Left ventricle myocardium superior (tissue), 1 donor: ENCODE results near the gene ARID1A. TPM values are rescaled to one million over a fixed set of nuclear protein-coding genes. Genes with fewer than 3 reads are reported as not detected.
"Not testable (repeated sequence)": the region's sequence is repeated elsewhere in the genome, so short reads cannot be mapped to it uniquely, and the experiment has no call there.

ENCODE experiments used
- ATAC-seq: fragments of 200-7000 bp; cut with Tn5 transposase; one replicate; pipeline ENCODE4 v1.9.1; 2020; ENCODE audit warnings: mild to moderate bottlenecking, moderate library complexity
- DNase-seq: peaks from one replicate; pipeline ENCODE4 v3.0.0-alpha.2; 2020
- intact Hi-C: fragments of 100-400 bp; cut with micrococcal nuclease; formaldehyde crosslinking; loops from one replicate; pipeline ENCODE4 v1.11.0; 2022
- total RNA-seq: library from RNA; stranded (reverse); fragmentation: NEBNext Ultra II Directional; extraction: Animal tissue kit (Norgen Biotek cat#: 25700); gene quantifications from one replicate; pipeline ENCODE4 v1.2.1, GENCODE V29; 2021
- donor health status: DM: no; HTN: yes; CAD: no; lungs with severe emphysema.

The ARID1A gene
- total RNA-seq, 1 donor from 2014 or later: 31.4 TPM

GRCh38 chr1:26723013-26723991 lies 27.5 kb downstream of the ARID1A start:
- peak; percentile 95 for ATAC-seq
- intact Hi-C loops: no loop called here
- peak; percentile 81 for DNase-seq

- intact Hi-C loops: no loop called here
- peak; percentile 39 for ATAC-seq
- no peak for DNase-seq
These were observed 28.3 kb downstream of the ARID1A start for GRCh38 chr1:26724118-26724517.

GRCh38 chr1:26724926-26725325 lies 29.1 kb downstream of the ARID1A start:
- DNase-seq (no peak), ATAC-seq (no peak)
- intact Hi-C loops: no loop called here

GRCh38 chr1:26725904-26726303 lies 30.1 kb downstream of the ARID1A start:
- ATAC-seq, intact Hi-C loops: not testable (repeated sequence)

GRCh38 chr1:26726784-26727183 lies 31.0 kb downstream of the ARID1A start:
- ATAC-seq: no peak

More at GRCh38 chr1:26725904-26726303, 30.1 kb downstream of the ARID1A start:
- not testable (repeated sequence) for DNase-seq

GRCh38 chr1:26727476-26727875 lies 31.7 kb downstream of the ARID1A start:
- no peak for DNase-seq
- ATAC-seq: no peak
- intact Hi-C loops: no loop called here

More at GRCh38 chr1:26726784-26727183, 31.0 kb downstream of the ARID1A start:
- DNase-seq: no peak
- intact Hi-C loops: no loop called here

- intact Hi-C loops: no loop called here
- DNase-seq (no peak), ATAC-seq (no peak)
These were observed 32.8 kb downstream of the ARID1A start for GRCh38 chr1:26728645-26729044.

- ATAC-seq: no peak
- no peak for DNase-seq
- intact Hi-C loops: no loop called here
These were observed 33.8 kb downstream of the ARID1A start for GRCh38 chr1:26729633-26730032.

- DNase-seq: no peak
- intact Hi-C loops: no loop called here
- no peak for ATAC-seq
These were observed 34.9 kb downstream of the ARID1A start for GRCh38 chr1:26730695-26731094.

- intact Hi-C loops: no loop called here
- DNase-seq (no peak), ATAC-seq (peak; percentile 12)
These were observed 35.6 kb downstream of the ARID1A start for GRCh38 chr1:26731233-26731902.

- DNase-seq: no peak
- no peak for ATAC-seq
- intact Hi-C loops: no loop called here
These were observed 37.6 kb downstream of the ARID1A start for GRCh38 chr1:26733392-26733791.

GRCh38 chr1:26733982-26734381 lies 38.2 kb downstream of the ARID1A start:
- ATAC-seq: no peak
- DNase-seq: no peak
- intact Hi-C loops: no loop called here

GRCh38 chr1:26734501-26735058 lies 38.8 kb downstream of the ARID1A start:
- ATAC-seq (no peak), DNase-seq (no peak)
- intact Hi-C loops: no loop called here

- DNase-seq (no peak), ATAC-seq (no peak)
- intact Hi-C loops: no loop called here
These were observed 43.6 kb downstream of the ARID1A start for GRCh38 chr1:26739329-26739914.

GRCh38 chr1:26740023-26740634 lies 44.3 kb downstream of the ARID1A start:
- no peak for ATAC-seq
- no peak for DNase-seq
- intact Hi-C loops: no loop called here

GRCh38 chr1:26740952-26741351 lies 45.1 kb downstream of the ARID1A start:
- no peak for DNase-seq
- intact Hi-C loops: no loop called here
- no peak for ATAC-seq

GRCh38 chr1:26743426-26744059 lies 47.7 kb downstream of the ARID1A start:
- intact Hi-C loops: no loop called here
- DNase-seq (no peak), ATAC-seq (no peak)

GRCh38 chr1:26744075-26744959 lies 48.5 kb downstream of the ARID1A start:
- ATAC-seq: peak; percentile 97

More at GRCh38 chr1:26744075-26744959, 48.5 kb downstream of the ARID1A start:
- intact Hi-C loops: no loop called here
- peak; percentile 75 for DNase-seq
